Keratinocyte (primary cell): ENCODE results near the gene CBX8. TPM values are rescaled to one million over a fixed set of nuclear protein-coding genes. Genes with fewer than 3 reads are reported as not detected.

Source experiments
- DNase-seq: peaks from one replicate; pipeline ENCODE4 v3.0.0-alpha.2; 2011; ENCODE audit warnings: low read depth, missing footprints, low spot score
- FAIRE-seq: peaks from 2 replicates; lab custom pipeline; 2011; peaks lifted over from hg19 to GRCh38; lab: Jason Lieb, UNC
- H2AFZ ChIP-seq: 2 replicates; pipeline ENCODE4 v1.6.0; 2012; ENCODE audit warnings: low read length, control low read depth, inconsistent platforms; ENCODE audit not compliant: control insufficient read depth
- H3K27ac ChIP-seq: 2 replicates; pipeline ENCODE4 v1.5.1; 2011; ENCODE audit warnings: low read length; ENCODE audit not compliant: control insufficient read depth, insufficient read depth
- H3K27me3 ChIP-seq: 3 replicates; pipeline ENCODE4 v1.6.0; 2011; ENCODE audit warnings: low read length; ENCODE audit not compliant: control insufficient read depth, insufficient read depth; ENCODE audit errors: extremely low read depth
- H3K36me3 ChIP-seq, 2 experiments: 2 replicates in 1 of 2; 3 replicates in 1 of 2; pipeline ENCODE4 v1.5.1; 2011; ENCODE audit warnings: low read length in 2 of 2, mild to moderate bottlenecking in 1 of 2; ENCODE audit not compliant: control insufficient read depth in 2 of 2, insufficient read depth in 2 of 2; ENCODE audit errors: extremely low read depth in 1 of 2
- H3K4me1 ChIP-seq: 3 replicates; pipeline ENCODE4 v1.5.1; 2011; ENCODE audit warnings: low read length; ENCODE audit not compliant: control insufficient read depth, insufficient read depth; ENCODE audit errors: extremely low read depth
- H3K4me2 ChIP-seq: 3 replicates; pipeline ENCODE4 v1.6.0; 2011; ENCODE audit warnings: low read depth, low read length; ENCODE audit not compliant: control insufficient read depth, insufficient read depth; ENCODE audit errors: extremely low read depth
- H3K4me3 ChIP-seq, 3 experiments: fragments of 200-600 bp in 1 of 3; sonication (generic) in 1 of 3; 2 replicates in 2 of 3; 3 replicates in 1 of 3; pipeline ENCODE4 v1.5.1; 2011 to 2016; ENCODE audit warnings: low read length in 3 of 3, mild to moderate bottlenecking in 3 of 3, control low read depth in 2 of 3, inconsistent platforms in 1 of 3, low read depth in 1 of 3, mixed read lengths in 1 of 3, mixed run types in 1 of 3, moderate library complexity in 1 of 3; ENCODE audit not compliant: control insufficient read depth in 2 of 3, insufficient read depth in 2 of 3; ENCODE audit errors: extremely low read depth in 1 of 3
- H3K79me2 ChIP-seq: 2 replicates; pipeline ENCODE4 v1.6.0; 2012; ENCODE audit warnings: low read length; ENCODE audit not compliant: control insufficient read depth, insufficient read depth
- H3K9ac ChIP-seq: 3 replicates; pipeline ENCODE4 v1.6.0; 2011; ENCODE audit warnings: low read length; ENCODE audit not compliant: control insufficient read depth, insufficient read depth; ENCODE audit errors: extremely low read depth
- H3K9me1 ChIP-seq: 3 replicates; pipeline ENCODE4 v1.6.0; 2011; ENCODE audit warnings: low read length; ENCODE audit not compliant: control insufficient read depth, insufficient read depth; ENCODE audit errors: extremely low read depth
- H3K9me3 ChIP-seq: 2 replicates; pipeline ENCODE4 v1.5.1; 2012; ENCODE audit warnings: low read depth, low read length; ENCODE audit not compliant: control insufficient read depth
- H4K20me1 ChIP-seq: 3 replicates; pipeline ENCODE4 v1.6.0; 2011; ENCODE audit warnings: low read length; ENCODE audit not compliant: control insufficient read depth, insufficient read depth; ENCODE audit errors: extremely low read depth
- EZH2 ChIP-seq: IDR thresholded peaks from one replicate; pipeline ENCODE4 v1.6.1; 2012; ENCODE audit warnings: inconsistent platforms, mild to moderate bottlenecking, low read length, moderate library complexity
- dilution Hi-C: fragments of 300-500 bp; cut with MboI; formaldehyde crosslinking; loops from one replicate; pipeline ENCODE4 v1.7.0; 2020; ENCODE audit warnings: low sequenced_read_pairs; ENCODE audit not compliant: extremely low pct_ligation_motif_present
- polyA plus RNA-seq, 5 experiments: library from polyadenylated mRNA; depleted of rRNA in 3 of 5; stranded (reverse) in 3 of 5; stranded (forward) in 1 of 5; unstranded in 1 of 5; fragments of >200 nt; gene quantifications; 1 replicate in 1 of 5; 2 replicates in 3 of 5; 3 replicates in 1 of 5; pipeline versions ENCODE4 v1.2.1 to v1.2.3, GENCODE V29; 2011 to 2012; ENCODE audit warnings: missing spikeins in 2 of 5, low read depth in 1 of 5, low replicate concordance in 1 of 5
- TF ChIP-seq, protein P1 (sequence below), 3 experiments: IDR thresholded peaks in 1 of 3; conservative IDR thresholded peaks in 1 of 3; optimal IDR thresholded peaks in 1 of 3; 2 replicates in 2 of 3; 3 replicates in 1 of 3; pipeline versions ENCODE3 to v1.5.1; 2011; ENCODE audit warnings: low read length in 3 of 3, mild to moderate bottlenecking in 3 of 3, moderate library complexity in 2 of 3, control low read depth in 1 of 3, inconsistent platforms in 1 of 3; ENCODE audit not compliant: insufficient read depth in 2 of 3; ENCODE audit errors: extremely low read depth in 1 of 3

Gene CBX8
- polyA plus RNA-seq, 1 donor (not counting 4 experiments of a cell fraction or from before 2014, with no cell fraction given): 0.49 TPM

DNA sequence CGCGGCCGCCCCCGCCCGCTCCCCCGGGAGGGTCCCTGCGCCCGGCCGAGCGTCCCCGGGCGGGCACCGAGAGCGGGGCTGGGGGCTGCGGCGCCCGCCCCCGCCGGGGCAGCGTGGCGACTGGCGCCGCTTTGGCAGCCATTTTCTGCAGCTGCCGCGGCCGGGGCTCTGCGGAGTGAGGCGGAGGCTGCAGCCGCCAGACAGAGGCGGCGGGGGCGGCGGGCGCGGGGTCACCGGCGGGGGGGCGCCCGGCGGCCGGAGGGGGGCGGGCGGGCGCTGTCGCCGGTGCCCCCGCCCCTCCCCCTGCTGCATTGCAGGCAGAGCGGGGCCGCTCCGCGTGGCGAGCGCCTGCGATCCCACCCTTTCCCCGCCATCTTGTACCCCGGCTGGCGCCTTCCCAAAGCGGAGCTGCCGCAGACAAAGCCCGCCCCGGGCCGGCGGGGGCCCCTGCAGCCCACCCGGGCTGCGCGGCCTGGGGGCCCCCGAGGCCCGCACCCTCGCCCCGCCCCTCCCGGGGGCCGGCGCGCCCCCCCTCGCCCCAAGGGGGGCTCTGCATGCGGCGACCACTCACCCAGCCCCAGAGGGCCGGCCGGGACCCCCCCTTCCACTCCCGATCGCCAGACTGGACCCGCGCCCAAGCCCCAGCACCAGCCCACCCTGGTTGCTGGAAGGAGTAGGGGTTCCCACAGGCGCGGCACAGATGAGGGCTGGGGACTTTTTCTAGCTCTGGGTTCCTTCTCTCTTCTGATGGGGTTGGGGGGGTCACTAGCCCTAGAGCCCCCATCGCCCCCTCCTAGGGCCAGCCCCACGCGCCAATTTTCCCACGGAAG, 16.6 kb upstream of the CBX8 start:
- no peak overlapping the region for H3K4me2 ChIP-seq
- peaks cover 2% of the 10 kb centered on the region for H4K20me1 ChIP-seq
- peak overlapping the region in 1 of 3 experiments; percentile 38 for H3K4me3 ChIP-seq
- no peaks in the 10 kb centered on the region for H3K79me2 ChIP-seq
- no peak overlapping the region for H3K9ac ChIP-seq
- peaks cover 89% of the 10 kb centered on the region for H3K27me3 ChIP-seq
- no peak for DNase-seq
- dilution Hi-C loops: no loop called here
- no peaks in the 10 kb centered on the region for H3K9me1 ChIP-seq
- no peaks in the 10 kb centered on the region for H3K36me3 ChIP-seq
- no peak for FAIRE-seq
- peaks cover 5% of the 10 kb centered on the region for H3K4me1 ChIP-seq
- no peaks in the 10 kb centered on the region for H3K9me3 ChIP-seq
- no peak overlapping the region for H3K27ac ChIP-seq
- H2AFZ ChIP-seq: no peak overlapping the region
- TF ChIP-seq, protein P1, sequence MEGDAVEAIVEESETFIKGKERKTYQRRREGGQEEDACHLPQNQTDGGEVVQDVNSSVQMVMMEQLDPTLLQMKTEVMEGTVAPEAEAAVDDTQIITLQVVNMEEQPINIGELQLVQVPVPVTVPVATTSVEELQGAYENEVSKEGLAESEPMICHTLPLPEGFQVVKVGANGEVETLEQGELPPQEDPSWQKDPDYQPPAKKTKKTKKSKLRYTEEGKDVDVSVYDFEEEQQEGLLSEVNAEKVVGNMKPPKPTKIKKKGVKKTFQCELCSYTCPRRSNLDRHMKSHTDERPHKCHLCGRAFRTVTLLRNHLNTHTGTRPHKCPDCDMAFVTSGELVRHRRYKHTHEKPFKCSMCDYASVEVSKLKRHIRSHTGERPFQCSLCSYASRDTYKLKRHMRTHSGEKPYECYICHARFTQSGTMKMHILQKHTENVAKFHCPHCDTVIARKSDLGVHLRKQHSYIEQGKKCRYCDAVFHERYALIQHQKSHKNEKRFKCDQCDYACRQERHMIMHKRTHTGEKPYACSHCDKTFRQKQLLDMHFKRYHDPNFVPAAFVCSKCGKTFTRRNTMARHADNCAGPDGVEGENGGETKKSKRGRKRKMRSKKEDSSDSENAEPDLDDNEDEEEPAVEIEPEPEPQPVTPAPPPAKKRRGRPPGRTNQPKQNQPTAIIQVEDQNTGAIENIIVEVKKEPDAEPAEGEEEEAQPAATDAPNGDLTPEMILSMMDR (optimal IDR thresholded peaks at IDR 0.05 in 1 of 3, IDR thresholded peaks at IDR 0.05 in 1 of 3, conservative IDR thresholded peaks at IDR 0.05 in 1 of 3; ENCODE audit: extremely low read depth in 1 of 3, insufficient read depth in 2 of 3, low read length in 3 of 3): no peak
- TF ChIP-seq EZH2: no peak

DNA sequence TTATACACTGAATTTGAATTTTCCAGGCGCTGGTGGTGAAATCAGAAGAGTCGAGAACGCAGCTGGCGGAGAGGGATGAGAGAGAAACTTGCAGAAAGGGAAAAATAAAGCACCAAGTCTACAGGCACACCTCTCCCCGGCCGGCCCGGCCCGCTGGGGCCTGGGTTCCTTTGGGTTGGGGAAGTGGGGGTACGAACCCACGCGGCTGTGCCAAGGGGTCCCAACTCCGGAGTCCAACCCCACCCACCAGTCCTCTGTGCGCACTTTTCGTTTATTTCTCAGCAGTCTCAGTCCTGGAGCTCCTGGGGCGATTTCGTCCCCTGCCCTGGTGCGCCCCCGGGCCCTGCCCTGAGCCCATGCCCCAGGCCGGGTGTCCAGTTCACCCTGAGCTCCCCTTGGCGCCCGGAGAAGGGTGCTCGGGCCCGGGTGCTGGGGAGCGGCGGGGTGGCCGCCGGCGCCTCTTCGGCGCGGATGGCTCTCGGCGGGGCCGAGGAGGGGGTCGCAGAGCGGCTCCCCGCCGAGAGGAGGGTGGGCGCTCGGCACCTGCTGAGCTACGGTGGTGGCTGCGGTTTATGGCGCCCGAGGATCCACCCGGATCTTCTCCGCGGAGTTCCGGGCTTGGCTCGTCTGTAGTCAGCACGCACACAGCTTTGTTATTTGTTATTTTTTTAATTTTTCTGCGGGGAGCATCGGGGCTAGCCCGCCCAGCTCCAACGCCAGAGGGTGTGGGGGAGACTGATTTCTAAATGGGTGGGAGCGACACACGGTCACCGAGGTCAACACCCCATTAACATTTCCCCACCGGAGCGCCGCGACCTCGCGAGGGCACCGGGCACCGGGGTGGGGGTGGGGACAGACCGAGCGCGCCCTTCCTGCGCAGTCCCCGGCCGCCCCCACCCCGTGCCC, 15.7 kb upstream of the CBX8 start:
- Histone ChIP-seq H3K79me2 (no peaks in the 10 kb centered on the region), H3K27me3 (peaks cover 89% of the 10 kb centered on the region), H2AFZ (peak overlapping the region; percentile 22), H3K9me1 (no peaks in the 10 kb centered on the region), H4K20me1 (peaks cover 2% of the 10 kb centered on the region), H3K4me2 (peak overlapping the region; percentile 73), H3K4me1 (peaks cover 5% of the 10 kb centered on the region), H3K9me3 (no peaks in the 10 kb centered on the region), H3K9ac (no peak overlapping the region), H3K4me3 (peak overlapping the region; percentile 35 to 46 (median 38)), H3K36me3 (no peaks in the 10 kb centered on the region), H3K27ac (no peak overlapping the region)
- dilution Hi-C loops: no loop called here
- no peak for DNase-seq
- peak; percentile 49 for TF ChIP-seq EZH2
- TF ChIP-seq, protein P1 (optimal IDR thresholded peaks at IDR 0.05 in 1 of 3, IDR thresholded peaks at IDR 0.05 in 1 of 3, conservative IDR thresholded peaks at IDR 0.05 in 1 of 3; ENCODE audit: extremely low read depth in 1 of 3, insufficient read depth in 2 of 3, low read length in 3 of 3): no peak
- no peak for FAIRE-seq
